Dedifferentiated amniotic fluid mesenchymal stem cell (primary cell): ENCODE measurements around the gene SH3BP1.
"Not testable (repeated sequence)": the region's sequence is repeated elsewhere in the genome, so short reads cannot be mapped to it uniquely, and the experiment has no call there.

ENCODE experiments used
- DNase-seq: peaks from one replicate; pipeline ENCODE4 v3.0.0-alpha.2; 2016; ENCODE audit errors: extremely low spot score

The SH3BP1 gene

GRCh38 chr22:37633089-37633624 lies 6.3 kb upstream of the SH3BP1 start:
- DNase-seq = no peak

GRCh38 chr22:37633625-37634416 lies 5.6 kb upstream of the SH3BP1 start:
- peak; percentile 64 for DNase-seq

GRCh38 chr22:37634417-37634924 lies 5.0 kb upstream of the SH3BP1 start:
- DNase-seq = no peak

- DNase-seq = no peak
These were observed 4.3 kb upstream of the SH3BP1 start for GRCh38 chr22:37635157-37635556.

DNA sequence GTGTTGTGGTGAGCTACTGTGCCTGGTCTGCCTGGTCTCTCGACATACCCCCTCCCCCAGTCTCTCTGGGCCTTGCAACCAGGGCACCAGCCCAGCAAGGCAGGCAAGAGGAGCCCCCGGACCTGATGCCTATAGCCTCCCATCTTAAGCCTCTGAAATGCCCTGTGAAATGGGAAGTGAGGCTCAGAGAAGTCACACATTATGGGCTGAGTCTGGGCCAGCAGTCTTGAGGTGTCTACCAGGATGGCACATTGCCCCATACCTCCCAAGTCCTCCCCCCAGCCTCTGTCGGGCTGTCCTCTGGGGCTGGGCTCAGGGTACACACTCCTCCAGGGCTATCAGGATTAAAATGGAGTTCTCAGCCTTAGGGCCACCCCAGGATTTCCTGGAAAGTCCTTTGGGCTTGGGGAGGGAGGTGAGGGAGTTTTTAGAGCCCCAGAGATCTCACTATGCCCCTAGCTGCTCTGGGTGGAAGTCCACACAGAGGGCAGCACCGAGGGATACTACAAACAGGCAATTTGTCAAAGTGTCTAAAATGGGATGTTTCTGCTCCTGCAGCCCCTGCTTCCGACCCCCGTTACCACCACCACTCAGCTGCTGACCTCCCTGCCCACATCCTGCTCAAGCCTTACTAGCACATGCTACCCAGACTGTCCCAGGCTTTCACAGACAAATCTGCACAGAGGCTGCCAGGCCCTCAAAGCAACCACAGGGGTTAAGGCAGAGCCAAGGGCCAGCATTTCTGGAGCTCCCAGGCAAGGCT lies 3.1 kb upstream of the SH3BP1 start:
- no peak for DNase-seq

DNA sequence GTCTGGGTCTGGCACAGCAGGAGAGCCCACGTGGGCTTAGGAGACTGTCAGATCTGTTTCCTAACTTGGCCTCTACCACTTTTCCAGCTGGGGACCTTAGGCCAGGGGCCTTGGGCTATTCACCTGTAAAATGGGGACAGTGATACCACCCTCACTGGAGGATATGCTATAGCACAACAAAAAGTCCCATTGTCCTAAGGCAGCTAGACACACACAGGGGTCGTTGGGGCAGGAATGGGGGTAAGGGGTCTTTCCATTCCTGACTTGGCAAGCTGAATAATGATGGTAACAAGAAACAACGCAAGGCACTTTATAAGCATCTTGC lies 2.6 kb upstream of the SH3BP1 start:
- DNase-seq = no peak

DNA sequence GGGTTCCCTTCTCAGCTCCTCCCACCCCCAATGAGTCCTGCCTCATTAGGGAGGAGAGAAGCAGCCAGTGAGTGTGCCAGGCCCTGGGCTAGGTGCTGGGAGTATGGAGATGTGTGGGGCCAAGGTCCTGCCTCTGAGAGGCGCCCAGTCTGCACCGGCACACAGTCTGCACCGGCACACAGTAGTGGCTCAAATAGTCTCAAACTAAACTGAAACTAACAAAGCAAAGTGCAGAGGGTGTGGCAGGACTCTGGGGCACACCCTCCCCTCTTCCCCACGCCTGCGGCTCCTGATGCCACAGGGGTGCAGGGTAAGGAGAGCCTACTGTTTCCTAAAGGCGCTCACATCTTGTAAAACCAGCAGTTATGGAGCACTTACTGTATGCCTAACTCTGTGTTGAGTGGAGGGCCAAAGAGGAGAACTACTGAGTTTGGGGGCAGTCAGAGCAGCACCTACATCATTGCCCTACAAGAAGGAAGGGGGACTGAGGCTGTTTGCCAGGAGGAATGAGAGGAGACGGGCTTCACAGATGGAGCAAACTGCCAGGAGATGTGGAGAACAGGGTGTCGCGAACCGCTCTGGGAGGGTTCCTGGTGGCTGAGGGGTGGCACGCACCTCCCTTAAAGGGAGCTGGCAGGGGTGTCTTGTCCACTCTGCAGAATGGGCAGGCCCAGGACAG lies 939 bp upstream of the SH3BP1 start:
- DNase-seq = no peak

DNA sequence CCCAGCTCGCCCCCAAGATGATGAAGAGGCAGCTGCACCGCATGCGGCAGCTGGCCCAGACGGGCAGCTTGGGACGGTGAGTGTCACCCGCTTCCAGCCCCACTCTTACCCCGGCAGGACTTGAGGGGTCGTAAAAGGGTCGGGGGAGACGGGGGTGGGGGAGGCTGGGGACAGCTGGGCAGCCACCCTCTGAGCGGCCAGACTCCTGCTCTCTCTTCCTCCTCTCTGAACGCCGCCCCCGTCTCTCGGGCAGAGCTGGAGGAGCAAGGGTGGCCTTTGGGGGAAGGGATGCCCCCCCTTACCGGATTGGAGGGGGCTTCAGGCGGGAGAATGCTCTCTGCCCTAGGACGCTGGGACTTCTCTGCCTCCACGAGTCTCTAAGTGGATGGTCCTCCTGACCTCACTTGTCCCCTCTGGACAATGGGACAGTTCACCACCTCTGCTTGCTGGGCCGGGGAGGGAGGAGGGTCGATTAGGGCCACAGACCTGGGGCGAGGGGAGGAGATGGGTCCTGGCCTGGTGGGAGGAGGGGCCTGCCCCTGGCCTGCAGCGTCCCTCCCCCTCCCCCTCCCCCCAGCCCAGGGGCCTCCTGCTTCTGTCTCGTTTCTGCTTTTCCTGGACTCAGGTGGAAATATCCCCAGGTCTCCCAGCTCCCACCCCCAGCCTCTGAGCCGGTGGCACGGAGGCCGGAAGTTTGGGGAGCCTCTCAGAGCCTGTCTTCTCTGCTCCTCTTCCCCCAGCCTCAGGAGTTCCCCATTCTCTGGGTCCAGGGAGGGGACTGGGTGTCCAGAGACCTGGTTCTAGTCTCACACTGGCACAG lies 512 bp downstream of the SH3BP1 start:
- DNase-seq = no peak

GRCh38 chr22:37640591-37641560 lies 1.4 kb downstream of the SH3BP1 start:
- DNase-seq = no peak

DNA sequence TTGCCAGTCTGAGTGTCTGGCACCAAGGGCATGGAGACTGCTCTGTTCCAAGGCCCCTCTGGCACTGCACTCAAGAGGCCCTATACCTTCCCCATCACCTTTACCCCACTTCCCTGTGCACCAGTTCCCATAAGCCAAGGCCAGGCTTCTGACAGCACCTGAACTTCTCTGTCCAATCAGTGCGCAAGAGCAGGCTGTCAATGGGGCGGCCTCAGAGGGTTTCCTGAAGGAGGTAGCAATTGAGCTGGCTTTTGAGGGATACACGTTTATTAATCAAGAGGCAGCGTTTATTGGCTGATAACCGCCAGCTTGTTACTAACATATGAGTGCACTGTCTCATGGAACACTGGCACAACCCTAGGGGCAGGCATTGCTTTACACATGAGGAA lies 2.1 kb downstream of the SH3BP1 start:
- DNase-seq = no peak

DNA sequence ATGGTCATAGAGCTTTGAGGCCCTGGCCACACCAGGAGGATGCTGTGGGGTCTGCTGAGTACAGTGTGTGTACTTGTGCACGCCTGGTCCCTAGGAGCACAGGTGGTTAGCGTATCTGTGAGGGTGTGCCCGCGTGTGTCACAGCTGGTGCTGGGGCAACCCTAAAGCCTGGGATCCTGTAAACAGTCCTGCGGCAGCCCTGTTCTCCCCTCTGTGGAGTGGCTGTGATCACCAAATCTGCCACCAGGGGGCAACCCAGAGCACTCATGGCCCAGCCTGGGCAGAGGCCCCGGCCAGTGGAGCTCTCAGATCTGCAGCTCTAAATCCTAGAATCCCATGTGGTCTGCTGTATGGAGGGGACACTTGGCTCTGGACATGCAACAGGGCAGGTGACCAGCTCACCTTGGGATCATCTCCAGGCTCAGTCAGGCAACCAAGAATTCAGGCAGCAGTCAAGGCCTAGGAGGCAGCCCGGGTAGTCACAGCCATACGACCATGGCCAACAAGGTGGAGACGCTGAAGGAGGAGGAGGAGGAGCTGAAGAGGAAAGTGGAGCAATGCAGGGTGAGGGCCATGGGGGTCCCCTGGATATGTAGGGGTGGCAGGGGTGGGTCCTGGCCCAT lies 3.9 kb downstream of the SH3BP1 start:
- DNase-seq = peak; percentile 69

GRCh38 chr22:37647317-37647716 lies 7.8 kb downstream of the SH3BP1 start:
- DNase-seq = no peak

GRCh38 chr22:37647928-37648327 lies 8.5 kb downstream of the SH3BP1 start:
- DNase-seq = no peak

GRCh38 chr22:37650463-37651136 lies 11.1 kb downstream of the SH3BP1 start:
- DNase-seq = no peak

GRCh38 chr22:37654563-37655251 lies 15.2 kb downstream of the SH3BP1 start:
- no peak for DNase-seq

GRCh38 chr22:37655252-37655563 lies 15.7 kb downstream of the SH3BP1 start:
- DNase-seq = no peak

DNA sequence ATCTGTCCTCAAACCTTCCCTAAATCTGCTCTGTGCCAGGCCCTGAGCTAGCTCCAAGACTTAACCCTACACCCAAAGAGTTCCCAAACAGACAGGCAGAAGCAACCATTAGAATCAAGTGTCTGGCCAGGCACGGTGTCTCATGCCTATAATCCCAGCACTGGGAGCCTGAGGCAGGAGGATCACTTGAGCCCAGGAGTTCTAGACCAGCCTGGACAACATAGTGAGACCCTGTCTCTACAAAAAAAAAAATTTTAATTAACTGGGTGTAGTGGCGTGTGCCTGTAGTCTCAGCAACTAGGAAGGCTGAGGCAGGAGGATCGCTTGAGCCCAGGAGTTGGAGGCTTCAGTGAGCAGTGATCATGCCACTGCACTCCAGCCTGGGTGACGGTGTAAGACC lies 17.1 kb downstream of the SH3BP1 start:
- DNase-seq = not testable (repeated sequence)

GRCh38 chr22:37657590-37658132 lies 18.2 kb downstream of the SH3BP1 start:
- DNase-seq = no peak
